DOHH2 (cell line): ENCODE results near the gene TMEM187.

Source experiments
- H3F3A ChIP-seq: fragments of 200-600 bp; sonication (generic), shearing (Covaris generic); 2 replicates; pipeline ENCODE4 v1.6.0; 2016; ENCODE audit warnings: antibody characterized with exemption, mild to moderate bottlenecking; ENCODE audit not compliant: control insufficient read depth, insufficient read depth
- H3K27ac ChIP-seq: fragments of 200-600 bp; sonication (generic); 2 replicates; pipeline ENCODE4 v1.5.1; 2014; ENCODE audit warnings: low read depth, mild to moderate bottlenecking, low read length, moderate library complexity
- H3K27me3 ChIP-seq: fragments of 200-600 bp; sonication (generic); 2 replicates; pipeline ENCODE4 v1.6.1; 2014; ENCODE audit warnings: mild to moderate bottlenecking, low read length, mixed read lengths; ENCODE audit not compliant: control insufficient read depth
- H3K36me3 ChIP-seq: fragments of 200-600 bp; sonication (generic); 2 replicates; pipeline ENCODE4 v1.6.1; 2014; ENCODE audit warnings: mild to moderate bottlenecking, low read length, moderate library complexity, mixed read lengths; ENCODE audit not compliant: control insufficient read depth
- H3K4me1 ChIP-seq: fragments of 200-600 bp; sonication (generic); 2 replicates; pipeline ENCODE4 v1.6.1; 2014; ENCODE audit warnings: mild to moderate bottlenecking, low read length, mixed read lengths; ENCODE audit not compliant: control insufficient read depth
- H3K4me2 ChIP-seq: fragments of 200-600 bp; sonication (generic); 2 replicates; pipeline ENCODE4 v1.6.0; 2014; ENCODE audit warnings: mild to moderate bottlenecking, low read length, moderate library complexity
- H3K4me3 ChIP-seq: fragments of 200-600 bp; sonication (generic); 2 replicates; pipeline ENCODE4 v1.5.1; 2014; ENCODE audit warnings: mild to moderate bottlenecking, low read length, mixed read lengths
- H3K79me2 ChIP-seq: fragments of 200-600 bp; sonication (generic); 2 replicates; pipeline ENCODE4 v1.6.1; 2014; ENCODE audit warnings: mild to moderate bottlenecking, low read length, mixed read lengths; ENCODE audit not compliant: control insufficient read depth
- H3K9me2 ChIP-seq: fragments of 200-600 bp; sonication (generic); replicated peaks from 2 replicates; pipeline ENCODE4 v1.6.1; 2014; ENCODE audit warnings: mild to moderate bottlenecking, low read length, mixed read lengths; ENCODE audit not compliant: control insufficient read depth
- H3K9me3 ChIP-seq: fragments of 200-600 bp; sonication (generic); 2 replicates; pipeline ENCODE4 v1.6.1; 2014; ENCODE audit warnings: antibody characterized with exemption, low read length, mixed read lengths; ENCODE audit not compliant: control insufficient read depth, insufficient read depth
- H4K20me1 ChIP-seq: fragments of 200-600 bp; sonication (generic); 2 replicates; pipeline ENCODE4 v1.6.0; 2014; ENCODE audit warnings: low read depth, mild to moderate bottlenecking, antibody characterized with exemption, low read length, moderate library complexity; ENCODE audit not compliant: control insufficient read depth, insufficient read depth
- CTCF ChIP-seq: fragments of 200-600 bp; sonication (generic); IDR thresholded peaks from one replicate; pipeline ENCODE4 v1.5.1; 2014; ENCODE audit warnings: antibody characterized with exemption, mild to moderate bottlenecking, low read depth, low read length; ENCODE audit not compliant: poor library complexity, severe bottlenecking
- EZH2phosphoT487 ChIP-seq: fragments of 200-600 bp; sonication (generic); IDR thresholded peaks from 2 replicates; pipeline ENCODE4 v1.6.1; 2017; ENCODE audit warnings: borderline replicate concordance, mild to moderate bottlenecking, antibody characterized with exemption, low read length, moderate library complexity, mixed read lengths

Gene TMEM187

GRCh38 chrX:154016366-154017076, 44.0 kb downstream of the TMEM187 start:
- Histone ChIP-seq H3K79me2 (peaks cover 37% of the 10 kb centered on the region), H3K4me2 (no peak overlapping the region), H3K4me1 (peaks cover 18% of the 10 kb centered on the region), H3K9me3 (no peaks in the 10 kb centered on the region), H3K4me3 (no peak overlapping the region), H3K9me2 (no peaks in the 10 kb centered on the region), H3K36me3 (peaks cover 58% of the 10 kb centered on the region), H3F3A (no peaks in the 10 kb centered on the region), H3K27me3 (peaks cover 3% of the 10 kb centered on the region; the same call in 1 of the 2 replicates), H3K27ac (no peak overlapping the region), H4K20me1 (no peaks in the 10 kb centered on the region)
- TF ChIP-seq CTCF (no peak), EZH2phosphoT487 (no peak)

- no peaks in the 10 kb centered on the region for H3K9me3 ChIP-seq
- peaks cover 44% of the 10 kb centered on the region for H3K36me3 ChIP-seq
- peaks cover 3% of the 10 kb centered on the region; the same call in 1 of the 2 replicates for H3K27me3 ChIP-seq
- peak overlapping the region; percentile 68 for H3K4me2 ChIP-seq
- peaks cover 19% of the 10 kb centered on the region for H3K4me1 ChIP-seq
- H4K20me1 ChIP-seq: no peaks in the 10 kb centered on the region
- TF ChIP-seq CTCF (no peak), EZH2phosphoT487 (no peak)
- no peaks in the 10 kb centered on the region for H3K9me2 ChIP-seq
- H3F3A ChIP-seq: no peaks in the 10 kb centered on the region
- H3K79me2 ChIP-seq: peaks cover 37% of the 10 kb centered on the region
- peak overlapping the region; percentile 82 for H3K4me3 ChIP-seq
- no peak overlapping the region for H3K27ac ChIP-seq
Observed at GRCh38 chrX:154017766-154018517, 45.4 kb downstream of the TMEM187 start.

GRCh38 chrX:154018518-154019060, 46.0 kb downstream of the TMEM187 start:
- Histone ChIP-seq H3K27ac (peak overlapping the region; percentile 57), H3K9me2 (no peaks in the 10 kb centered on the region), H3K4me2 (peak overlapping the region; percentile 68), H3F3A (no peaks in the 10 kb centered on the region), H3K9me3 (no peaks in the 10 kb centered on the region), H3K4me1 (peaks cover 16% of the 10 kb centered on the region), H3K4me3 (peak overlapping the region; percentile 82), H3K36me3 (peaks cover 38% of the 10 kb centered on the region), H3K27me3 (peaks cover 3% of the 10 kb centered on the region; the same call in 1 of the 2 replicates), H3K79me2 (peaks cover 37% of the 10 kb centered on the region), H4K20me1 (no peaks in the 10 kb centered on the region)
- TF ChIP-seq EZH2phosphoT487 (no peak), CTCF (no peak)
